HL-60/S4 treated with phorbol 12-myristate 13-acetate at 8.2 ng/mL for 4 days and 3 days (cell line): ENCODE results near the gene CABP2.
"Not testable (repeated sequence)": the region's sequence is repeated elsewhere in the genome, so short reads cannot be mapped to it uniquely, and the experiment has no call there.

Experiments
- in situ Hi-C: fragments of 300-500 bp; cut with MboI; formaldehyde crosslinking; loops from 2 replicates; pipeline ENCODE4 v1.15.0; 2022; ENCODE audit warnings: low sequenced_read_pairs

CABP2 gene

DNA sequence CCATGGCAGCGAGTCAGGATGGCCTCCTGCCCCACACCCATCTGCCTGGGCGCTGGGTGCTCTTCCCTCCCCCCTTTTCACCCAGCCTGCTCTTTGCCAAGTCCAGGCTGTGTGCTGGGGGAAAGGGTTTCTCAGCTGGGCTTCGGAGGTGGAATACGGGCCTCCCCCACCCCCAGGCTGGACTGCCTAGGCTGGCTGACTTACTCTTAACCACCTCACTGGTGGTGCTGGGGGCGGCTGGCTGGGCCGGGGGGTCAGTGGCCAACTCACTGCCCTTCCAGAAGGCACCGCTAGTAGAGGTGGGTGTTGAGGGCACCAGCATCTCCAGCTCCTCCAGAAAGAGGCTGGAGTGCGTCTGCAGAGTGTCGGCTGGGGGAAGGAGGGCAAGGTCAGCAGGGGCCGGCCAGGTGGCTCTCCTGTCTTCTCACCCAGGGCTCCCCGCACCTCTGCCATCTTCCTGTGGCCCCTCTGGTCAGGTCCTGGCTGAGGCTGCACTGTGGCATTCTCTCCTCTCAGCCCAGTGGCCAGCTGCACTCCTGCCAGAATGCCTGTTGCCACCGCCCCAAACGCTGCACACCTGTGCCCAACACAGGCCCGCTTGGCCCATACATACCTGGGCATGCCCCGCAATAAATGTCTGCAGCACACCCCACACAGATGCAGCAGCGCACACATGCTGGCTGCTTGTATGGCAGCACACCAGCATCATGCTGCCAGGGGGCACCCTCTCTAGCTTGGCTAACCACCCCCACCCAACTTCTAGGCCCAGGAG is 27.8 kb downstream of the CABP2 start:
- in situ Hi-C loops, result no loop called here

DNA sequence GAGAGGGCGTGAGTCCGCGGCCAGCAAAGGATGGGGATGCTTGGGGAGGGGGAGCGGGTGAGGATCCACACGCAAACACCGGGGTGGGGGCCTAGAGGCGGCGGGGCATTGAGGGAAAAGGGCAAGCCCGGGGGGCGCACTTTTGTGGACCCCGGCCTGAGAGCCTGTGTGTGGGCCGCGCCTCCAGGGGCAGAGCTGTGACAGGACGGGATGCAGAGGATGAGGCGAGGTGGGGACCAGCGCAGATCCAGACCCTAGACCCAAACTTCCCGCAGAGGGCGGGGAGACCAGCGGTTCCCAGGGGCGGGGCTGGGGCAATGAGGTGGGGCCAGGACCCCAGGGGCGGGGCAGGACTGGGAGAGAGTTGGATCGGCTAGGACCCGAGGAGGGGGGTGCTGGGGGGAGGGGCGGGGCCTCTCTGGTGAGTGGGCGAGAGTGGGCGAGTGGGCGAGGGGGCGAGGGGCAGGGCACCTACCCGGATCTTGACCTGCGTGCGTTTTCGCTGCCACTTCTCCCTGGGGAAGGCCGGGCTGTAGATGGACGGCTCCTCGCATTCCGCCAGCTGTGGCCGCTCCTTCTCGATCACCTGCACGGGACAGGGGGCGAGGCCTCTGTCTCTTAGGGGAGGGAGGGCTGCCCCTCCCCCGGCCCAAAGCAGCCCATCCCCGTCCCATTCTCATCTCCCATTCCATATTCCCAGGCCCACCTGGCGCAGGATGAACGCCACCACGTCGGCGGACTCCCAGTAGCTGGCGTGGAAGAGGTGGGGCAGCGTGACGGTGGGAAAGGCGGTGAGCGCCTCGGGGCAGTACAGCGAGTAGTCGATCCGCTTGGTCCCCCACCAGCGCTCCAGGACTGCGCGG is 28.6 kb downstream of the CABP2 start:
- in situ Hi-C loops, result no loop called here

DNA sequence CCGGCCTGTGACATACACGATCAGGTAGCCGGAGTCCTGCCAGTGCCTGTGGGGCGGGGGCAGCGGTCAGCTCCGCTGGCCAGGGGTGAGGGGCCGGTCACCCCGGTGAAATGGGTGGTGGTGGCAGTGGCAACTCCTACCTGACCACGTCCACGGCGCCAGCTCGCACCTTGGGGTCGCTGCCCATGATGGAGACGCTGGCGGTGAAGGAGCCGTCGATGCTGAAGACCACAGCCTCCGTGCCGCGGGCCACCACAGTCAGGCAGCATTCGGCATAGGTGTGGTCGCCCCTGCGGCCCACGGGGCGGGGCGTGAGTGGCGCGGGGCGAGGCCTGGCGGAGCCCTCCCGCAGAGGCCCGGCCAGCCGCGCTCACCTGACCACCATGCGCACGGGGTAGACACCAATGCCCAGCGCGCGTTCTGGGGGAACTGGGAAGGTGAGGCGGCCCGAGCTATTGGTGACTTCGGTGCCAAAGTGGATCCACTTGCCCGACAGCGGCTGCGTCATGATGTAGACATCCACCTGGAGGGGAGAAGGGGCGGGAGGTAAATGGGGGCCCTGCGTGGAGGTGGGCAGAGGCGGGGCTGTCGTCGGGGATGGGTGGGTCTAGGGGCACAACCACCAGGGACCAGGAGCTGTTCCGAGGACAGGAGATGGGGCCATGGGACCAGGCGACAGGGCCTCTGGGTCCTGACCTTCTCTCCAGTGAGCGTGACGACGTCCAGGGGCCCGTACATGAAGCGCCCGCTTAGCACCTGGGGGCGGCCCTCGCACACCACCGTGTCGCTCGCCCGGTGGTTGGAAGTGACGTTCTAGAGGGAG is 29.5 kb downstream of the CABP2 start:
- in situ Hi-C loops, result no loop called here

DNA sequence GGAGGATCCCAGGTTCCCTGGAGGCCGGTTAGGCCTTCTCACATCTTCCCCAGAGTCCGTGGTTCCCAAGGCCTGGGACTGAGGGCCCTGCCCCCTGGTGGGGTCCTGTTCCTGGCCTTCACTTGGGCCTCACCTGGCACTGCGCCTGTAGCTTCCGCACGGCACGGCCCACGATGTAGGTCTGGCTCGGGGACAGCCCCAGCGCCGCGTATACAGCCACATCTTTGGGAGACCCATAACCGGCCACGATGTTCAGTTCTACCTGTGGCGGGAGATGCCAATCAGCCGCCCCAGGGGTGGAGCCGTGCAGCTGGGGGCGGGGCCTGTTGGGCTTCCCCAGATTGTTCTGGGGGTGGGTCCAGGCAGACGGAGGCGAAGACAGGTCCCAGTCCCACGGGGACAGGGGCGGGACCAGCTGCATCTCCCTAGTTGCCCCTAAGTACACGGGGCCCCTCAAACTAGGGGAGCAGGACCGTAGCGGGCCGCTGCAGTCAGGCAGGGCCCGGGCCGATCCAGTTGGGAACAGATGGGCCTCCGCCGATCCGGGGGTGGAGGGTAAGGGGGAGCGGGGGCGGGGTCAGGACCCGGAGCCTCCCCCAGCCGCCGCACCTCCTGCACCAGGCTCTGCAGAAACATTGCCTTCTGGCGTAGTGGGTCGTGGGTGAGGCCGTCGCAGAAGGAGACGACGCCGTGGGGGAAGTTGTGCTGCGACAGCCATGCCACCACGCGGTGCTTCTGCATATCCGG is 30.3 kb downstream of the CABP2 start:
- in situ Hi-C loops, result no loop called here

DNA sequence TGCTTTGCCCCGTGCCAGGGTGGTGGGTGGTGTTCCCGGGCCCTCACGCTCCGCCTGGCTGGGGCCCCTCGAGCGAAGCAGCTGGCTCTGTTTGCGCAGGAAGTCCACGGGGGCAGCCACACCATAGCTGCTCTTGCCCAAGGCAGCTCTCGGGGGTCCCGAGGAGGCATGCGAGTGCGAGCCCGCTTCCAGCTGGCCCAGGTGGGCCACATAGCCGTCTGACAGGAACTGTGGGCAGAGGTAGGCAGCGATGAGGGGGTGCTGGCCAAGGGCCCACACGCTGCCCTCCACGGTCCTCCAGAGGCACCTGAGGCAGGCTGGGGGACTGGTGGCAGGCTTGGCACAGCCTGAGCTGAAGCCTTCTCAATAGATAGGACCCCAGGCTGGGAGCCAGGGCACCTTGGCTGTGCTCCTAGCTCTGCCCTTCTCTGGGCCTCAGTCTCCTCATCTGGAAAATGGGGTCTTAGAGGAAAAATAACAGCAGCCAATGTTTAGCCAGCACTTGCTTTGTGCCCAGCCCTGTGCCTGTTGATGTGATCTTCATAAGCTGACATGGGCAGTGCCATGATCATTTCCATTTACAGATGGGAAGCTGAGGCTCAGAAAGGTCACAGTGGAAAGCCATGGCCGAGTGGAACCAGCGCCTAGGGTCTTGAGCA is 31.0 kb downstream of the CABP2 start:
- in situ Hi-C loops, result no loop called here

DNA sequence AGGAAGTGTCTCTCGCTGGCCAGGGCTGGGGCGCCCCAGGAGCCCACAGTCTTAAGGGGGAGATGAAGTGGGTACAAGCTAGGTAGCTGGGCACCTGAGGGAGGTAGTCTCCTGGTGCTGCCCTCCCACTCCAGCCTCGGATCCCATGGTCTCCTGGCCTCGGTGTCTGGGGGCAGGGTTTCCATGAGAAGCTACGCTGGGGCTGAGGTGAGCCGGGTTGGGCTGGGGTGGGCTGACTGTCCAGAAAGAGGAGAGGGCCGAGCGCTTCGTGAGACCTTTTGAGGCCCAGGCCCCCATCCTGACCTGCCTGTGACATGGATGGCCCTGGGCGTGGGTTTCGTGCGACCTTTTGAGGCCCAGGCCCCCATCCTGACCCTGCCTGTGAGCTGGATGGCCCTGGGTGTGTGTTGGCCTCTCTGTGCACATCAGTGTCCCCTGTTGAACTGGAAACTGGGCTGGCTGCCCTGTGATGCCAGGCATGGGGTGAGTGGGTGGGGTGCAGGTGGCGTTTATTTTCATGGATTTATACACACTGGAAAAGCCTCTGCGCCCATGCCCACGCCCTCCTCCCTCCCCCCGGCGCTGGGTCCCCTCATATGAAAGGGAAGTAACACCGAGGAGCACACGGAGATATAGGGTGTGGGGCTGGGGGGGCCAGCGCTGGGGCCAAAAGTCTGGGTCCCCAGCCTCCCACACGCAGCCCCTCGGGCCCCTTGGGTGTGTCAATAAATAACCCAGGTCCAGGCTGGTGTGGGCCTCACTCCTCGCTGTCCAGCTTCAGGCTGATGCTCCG is 31.8 kb downstream of the CABP2 start:
- in situ Hi-C loops, result no loop called here

DNA sequence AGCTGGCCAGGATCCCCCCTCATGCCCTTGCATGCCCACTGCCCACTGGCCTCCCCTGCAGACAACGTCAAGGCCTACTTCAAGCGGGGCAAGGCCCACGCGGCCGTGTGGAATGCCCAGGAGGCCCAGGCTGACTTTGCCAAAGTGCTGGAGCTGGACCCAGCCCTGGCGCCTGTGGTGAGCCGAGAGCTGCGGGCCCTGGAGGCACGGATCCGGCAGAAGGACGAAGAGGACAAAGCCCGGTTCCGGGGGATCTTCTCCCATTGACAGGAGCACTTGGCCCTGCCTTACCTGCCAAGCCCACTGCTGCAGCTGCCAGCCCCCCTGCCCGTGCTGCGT is 32.5 kb downstream of the CABP2 start:
- in situ Hi-C loops, result no loop called here

DNA sequence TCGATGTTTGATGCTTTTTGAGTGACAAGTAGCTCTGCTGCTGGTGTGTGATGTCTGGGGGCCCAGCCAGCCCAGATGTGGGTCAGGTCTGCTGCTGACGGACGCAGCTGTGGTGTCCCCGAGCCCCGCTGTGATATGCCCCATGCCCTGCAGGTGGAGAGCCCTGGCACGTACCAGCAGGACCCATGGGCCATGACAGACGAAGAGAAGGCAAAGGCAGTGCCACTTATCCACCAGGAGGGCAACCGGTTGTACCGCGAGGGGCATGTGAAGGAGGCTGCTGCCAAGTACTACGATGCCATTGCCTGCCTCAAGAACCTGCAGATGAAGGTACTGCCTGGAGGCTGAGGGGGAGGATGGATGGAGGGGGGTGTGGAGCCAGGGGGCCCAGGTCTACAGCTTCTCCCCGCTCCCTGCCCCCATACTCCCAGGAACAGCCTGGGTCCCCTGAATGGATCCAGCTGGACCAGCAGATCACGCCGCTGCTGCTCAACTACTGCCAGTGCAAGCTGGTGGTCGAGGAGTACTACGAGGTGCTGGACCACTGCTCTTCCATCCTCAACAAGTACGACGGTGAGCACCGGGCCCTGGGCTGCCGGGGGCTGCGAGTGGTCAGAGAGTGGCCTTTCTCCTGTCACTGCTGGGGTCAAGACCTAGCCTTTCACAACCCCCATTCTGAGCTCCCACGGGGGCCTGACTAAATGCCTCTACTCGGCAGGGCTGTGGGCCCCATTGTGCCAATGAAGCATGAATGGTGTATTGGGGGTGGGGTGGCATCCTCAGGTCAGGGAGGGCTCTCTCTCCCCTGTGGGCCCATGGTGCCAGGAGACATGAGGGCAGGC is 33.1 kb downstream of the CABP2 start:
- in situ Hi-C loops, result no loop called here

DNA sequence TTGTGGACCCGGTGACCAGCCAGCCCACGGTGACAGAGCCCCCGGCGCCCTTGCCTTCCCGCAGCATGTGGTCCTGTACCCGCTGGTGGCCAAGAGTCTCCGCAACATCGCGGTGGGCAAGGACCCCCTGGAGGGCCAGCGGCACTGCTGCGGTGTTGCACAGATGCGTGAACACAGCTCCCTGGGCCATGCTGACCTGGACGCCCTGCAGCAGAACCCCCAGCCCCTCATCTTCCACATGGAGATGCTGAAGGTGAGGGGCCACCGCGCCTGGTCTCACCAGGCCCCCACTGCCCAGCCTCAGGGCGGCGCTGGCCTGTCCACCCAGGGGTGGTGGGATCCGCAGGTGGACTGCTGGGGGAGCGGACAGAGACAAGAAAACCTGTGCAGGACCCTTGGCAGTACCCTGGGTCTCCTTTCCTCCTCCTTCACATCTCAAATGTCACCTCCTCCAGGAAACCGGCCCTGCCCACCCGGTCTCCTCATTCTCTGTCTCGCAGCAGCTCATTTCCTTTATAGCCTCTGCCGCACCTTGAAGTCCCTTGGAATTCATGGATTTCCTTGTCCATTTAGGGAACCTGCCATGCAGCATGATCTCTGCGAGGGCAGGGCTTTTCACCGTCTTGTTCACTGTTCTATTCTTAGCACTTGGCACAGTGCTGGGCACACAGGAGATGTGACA is 33.9 kb downstream of the CABP2 start:
- in situ Hi-C loops, result no loop called here

DNA sequence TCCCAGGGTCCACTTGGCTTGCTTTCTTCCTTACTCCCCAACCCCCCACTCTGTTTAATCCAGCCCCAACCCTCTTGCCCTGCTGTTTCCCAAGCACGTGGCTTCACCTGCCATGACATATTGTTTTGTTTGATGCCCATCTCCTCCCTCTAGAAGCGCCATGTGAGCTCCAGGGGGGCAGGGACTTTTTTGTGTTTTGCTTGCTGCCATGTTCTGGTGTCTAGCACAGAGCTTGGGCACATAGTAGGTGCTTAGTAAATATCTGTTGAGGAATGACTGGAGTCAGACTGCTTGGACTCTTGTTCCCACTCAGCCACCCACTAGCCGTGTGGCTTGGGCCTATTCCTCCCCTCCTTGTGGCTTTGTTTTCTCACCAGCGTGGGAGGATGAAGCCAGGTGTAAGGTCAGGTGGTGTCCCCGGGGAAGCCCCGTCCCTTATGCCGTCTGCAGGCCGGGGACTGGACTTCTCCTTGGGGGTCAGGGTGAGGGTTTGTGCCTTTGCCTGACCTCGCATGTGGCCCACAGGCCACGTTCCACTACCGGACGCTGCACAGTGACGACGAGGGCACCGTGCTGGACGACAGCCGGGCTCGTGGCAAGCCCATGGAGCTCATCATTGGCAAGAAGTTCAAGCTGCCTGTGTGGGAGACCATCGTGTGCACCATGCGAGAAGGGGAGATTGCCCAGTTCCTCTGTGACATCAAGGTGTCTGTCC is 36.6 kb downstream of the CABP2 start:
- in situ Hi-C loops, result no loop called here

DNA sequence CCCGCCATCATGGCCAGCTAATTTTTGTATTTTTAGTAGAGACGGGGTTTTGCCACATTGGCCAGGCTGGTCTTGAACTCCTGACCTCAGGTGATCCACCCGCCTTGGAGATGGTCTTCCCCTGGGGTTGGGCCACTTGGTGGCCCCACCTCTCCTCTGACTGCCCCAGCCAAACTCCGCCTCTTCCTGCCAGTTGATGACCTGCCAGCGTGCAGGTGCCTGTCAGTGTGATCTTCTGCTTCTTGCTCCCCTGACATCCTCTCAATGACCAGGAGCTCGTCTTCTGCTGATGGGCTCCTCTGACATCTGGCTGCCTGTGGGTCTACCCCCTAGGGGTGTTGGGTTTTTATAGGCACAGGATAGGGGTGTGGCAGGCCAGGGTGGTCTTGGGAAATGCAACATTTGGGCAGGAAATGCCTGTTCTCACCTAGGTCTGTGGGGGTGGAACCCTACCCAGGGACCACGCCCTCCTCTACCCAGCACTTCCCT is 37.3 kb downstream of the CABP2 start:
- in situ Hi-C loops, result not testable (repeated sequence)

DNA sequence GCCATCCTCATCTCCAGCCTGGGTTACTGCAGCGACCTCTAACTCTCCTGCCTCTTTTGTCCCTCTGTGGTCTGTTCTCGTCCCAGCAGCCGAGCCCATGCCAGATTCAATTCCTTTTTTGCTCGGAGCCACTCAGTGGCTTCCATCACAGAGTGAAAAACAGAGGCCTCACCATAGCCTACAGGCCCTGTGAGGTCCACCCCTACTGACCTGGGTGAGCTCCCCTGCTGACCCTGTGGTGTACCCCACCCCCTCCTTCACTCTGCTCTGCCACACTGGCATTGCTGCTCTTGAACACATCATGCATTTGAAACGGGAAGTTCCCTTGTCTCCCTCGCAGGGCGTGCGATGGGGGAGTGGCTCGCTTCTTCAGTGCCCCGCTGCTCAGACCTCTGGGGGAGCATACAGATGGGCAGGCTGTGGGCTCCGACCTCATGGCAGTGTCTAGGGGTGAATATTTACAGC is 38.4 kb downstream of the CABP2 start:
- in situ Hi-C loops, result no loop called here

DNA sequence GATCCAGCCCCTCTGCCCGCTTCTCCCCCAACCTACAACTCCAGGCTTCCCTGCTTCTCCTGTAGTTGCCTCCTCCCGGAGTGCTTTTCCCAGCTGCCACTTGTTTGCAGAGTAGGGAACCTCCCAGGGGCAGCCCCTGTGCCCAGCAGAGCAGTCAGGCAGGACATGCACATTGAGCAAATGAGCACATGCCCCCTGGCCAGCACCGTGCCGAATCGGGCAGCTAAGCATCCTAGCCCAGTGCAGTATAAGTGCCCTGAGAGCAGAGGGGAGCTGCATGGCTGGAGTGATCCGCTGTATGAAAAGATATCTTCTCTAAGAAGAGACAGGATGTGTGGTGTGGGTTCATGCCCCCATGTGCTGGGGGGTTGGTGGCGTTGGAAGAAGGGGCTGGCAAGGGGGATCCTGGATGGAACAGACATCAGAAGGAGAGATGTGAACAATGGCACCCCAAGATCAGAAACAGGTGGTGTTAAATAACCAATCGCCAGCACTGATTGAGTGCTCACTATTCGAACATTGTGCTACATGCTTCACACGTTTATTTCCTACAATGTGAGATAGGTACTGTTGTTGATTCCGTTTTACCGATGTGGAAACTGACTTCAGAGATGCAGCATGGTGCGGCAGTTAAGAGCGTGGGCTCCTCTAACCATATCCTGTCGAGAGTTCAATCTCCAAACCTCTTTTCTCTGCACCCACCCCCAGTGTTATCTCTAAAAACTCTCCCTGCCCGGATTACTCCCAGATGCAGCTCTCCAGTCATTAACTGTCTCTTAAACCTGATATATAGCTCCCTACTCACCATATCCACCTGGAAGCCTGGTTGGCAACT is 39.2 kb downstream of the CABP2 start:
- in situ Hi-C loops, result no loop called here

DNA sequence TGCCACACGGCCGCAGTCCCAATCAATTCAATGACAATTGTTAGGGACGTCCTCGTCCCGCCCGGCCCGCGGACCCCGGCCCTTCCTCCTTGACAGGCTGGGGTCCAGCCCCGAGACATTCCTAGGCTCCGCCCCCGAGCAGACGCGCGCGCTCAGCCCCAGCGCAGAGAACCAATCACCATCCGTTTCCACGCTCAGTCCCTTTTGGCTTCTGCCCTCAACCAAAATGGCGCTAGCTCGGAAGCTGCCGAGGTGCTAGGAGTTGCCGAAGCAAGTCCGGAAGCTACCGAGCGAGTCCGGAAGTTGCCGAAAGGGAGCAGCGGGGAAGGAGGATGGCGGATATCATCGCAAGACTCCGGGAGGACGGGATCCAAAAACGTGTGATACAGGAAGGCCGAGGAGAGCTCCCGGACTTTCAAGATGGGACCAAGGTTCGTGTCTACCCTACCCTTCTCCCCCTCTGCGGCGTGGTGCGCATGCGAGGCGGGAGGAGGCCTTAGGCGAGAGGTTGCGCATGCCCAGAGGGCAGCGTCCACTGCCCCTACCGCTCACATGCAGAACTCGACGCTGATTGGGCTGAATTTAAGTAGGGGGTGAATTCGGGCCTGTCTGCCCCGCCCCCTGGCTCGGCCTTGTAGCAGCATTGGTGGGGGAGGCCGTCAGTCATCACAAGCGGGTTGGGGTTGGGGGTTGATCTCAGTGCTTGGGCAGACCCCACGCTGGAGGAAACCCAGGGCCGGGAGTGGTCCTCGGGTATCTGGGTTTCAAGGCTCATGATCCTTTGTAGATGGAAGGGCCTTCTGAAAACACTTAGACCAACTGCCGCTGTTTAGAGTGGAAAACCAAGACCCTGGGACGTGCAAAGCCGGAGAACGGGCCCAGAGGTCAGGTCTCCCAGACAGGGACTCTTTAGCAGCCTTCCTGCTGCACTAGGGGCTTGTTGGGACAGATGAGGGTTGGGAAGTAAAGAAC is 40.1 kb downstream of the CABP2 start, which contains the start of gene AIP:
TSS of gene AIP (plus strand) at position 200 of the 972 bp plus-strand sequence. CDS start at position 333, 133 bp downstream.
- in situ Hi-C loops, result no loop called here

DNA sequence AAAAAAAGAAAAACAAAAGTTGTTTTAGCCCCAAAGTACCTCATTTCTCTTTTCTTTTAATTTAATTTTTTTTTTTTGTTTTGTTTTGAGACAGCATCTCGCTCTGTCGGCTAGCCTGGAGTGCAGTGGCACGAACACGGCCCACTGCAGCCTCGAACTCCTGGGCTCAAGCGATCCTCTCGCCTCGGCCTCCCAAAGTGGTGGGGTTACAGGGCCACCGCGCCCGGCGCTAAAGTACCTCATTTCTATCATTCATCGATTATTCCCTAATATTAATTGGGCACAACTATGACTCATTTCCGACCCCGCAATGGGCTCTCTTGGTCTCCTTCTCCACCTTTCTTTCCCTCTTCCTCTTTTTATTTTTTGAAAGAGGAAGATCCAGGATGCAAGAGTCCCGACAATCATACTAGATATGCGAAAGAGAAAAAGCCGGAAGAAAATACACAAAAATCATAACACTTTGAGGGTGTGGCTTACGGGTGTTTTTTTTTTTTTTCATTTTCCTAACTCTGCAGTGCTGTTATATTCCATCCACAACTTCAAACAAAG is 40.9 kb downstream of the CABP2 start:
- in situ Hi-C loops, result no loop called here
